Measurements from ENCODE around the gene TOB2. TPM values are rescaled to one million over a fixed set of nuclear protein-coding genes. Genes with fewer than 3 reads are reported as not detected.
"Not testable (repeated sequence)": the region's sequence is repeated elsewhere in the genome, so short reads cannot be mapped to it uniquely, and the experiment has no call there.

The TOB2 gene
- total and polyA plus RNA-seq, 9 of the 15 experiments (the other 6 are each of a cell fraction or from before 2014, with no cell fraction given) = 3.3 to 20.5 (median 7.3) TPM

GRCh38 chr22:41442240-41442792 lies 4.3 kb downstream of the TOB2 start (continued):
- no peak for TF ChIP-seq SREBF1 (IDR thresholded peaks at IDR 0.05; ENCODE audit: borderline replicate concordance, low read depth, low read length)
- no peak for TF ChIP-seq BACH1 (tag; IDR thresholded peaks at IDR 0.05)
- no peak for TF ChIP-seq ZNF274 (IDR thresholded peaks at IDR 0.05; ENCODE audit: borderline replicate concordance, low read depth, low read length)
- TF ChIP-seq ZNF184 (CRISPR knock-in tag; IDR thresholded peaks at IDR 0.05) = no peak
- no peak for TF ChIP-seq HNRNPK (IDR thresholded peaks at IDR 0.05; ENCODE audit: low read depth, low read length, poor library complexity, severe bottlenecking)
- no peak for TF ChIP-seq ZNF140 (CRISPR knock-in tag; IDR thresholded peaks at IDR 0.05)
- no peak for TF ChIP-seq TARDBP (IDR thresholded peaks at IDR 0.05)
- no peak for TF ChIP-seq ARHGAP35 (IDR thresholded peaks at IDR 0.05; ENCODE audit: partially characterized antibody)
- no peak for TF ChIP-seq TRIM28 (IDR thresholded peaks at IDR 0.05)

GRCh38 chr22:41440511-41440910 lies 6.1 kb downstream of the TOB2 start:
- H3K4me3 ChIP-seq; H2AFZ ChIP-seq (ENCODE audit: low read depth, low read length); H3K27ac ChIP-seq (ENCODE audit: extremely low read depth, low read depth, low read length); CTCF ChIA-PET (ENCODE audit: low intra/inter-chr PET ratio); ATAC-seq; BruUV-seq (replicated peaks); intact Hi-C loops (cut with micrococcal nuclease); H3K9me3 ChIP-seq (replicated peaks; ENCODE audit: control insufficient read depth, insufficient read depth, low read depth, low read length); DNase-seq (ENCODE audit: extremely low read depth in 1 of 4, low spot score in 3 of 4); H3K4me2 ChIP-seq (ENCODE audit: insufficient read depth, low read length); H3K9ac ChIP-seq (ENCODE audit: insufficient read depth in 1 of 2, low read depth in 2 of 2, low read length in 2 of 2); in situ Hi-C loops (cut with MboI); H4K20me1 ChIP-seq (replicated peaks; ENCODE audit: control insufficient read depth, insufficient read depth, low read length); H3K9me1 ChIP-seq (ENCODE audit: control insufficient read depth, insufficient read depth, low read length); FAIRE-seq; H3K27me3 ChIP-seq (ENCODE audit: control insufficient read depth in 2 of 2, insufficient read depth in 2 of 2, low read length in 2 of 2): not testable (repeated sequence)
- Histone ChIP-seq H3K4me1 (replicated peaks in 1 of 2; ENCODE audit: control insufficient read depth in 2 of 2, insufficient read depth in 2 of 2, low read length in 2 of 2) (peaks cover 0 to 11% of the 10 kb centered on the region in 2 experiments; a peak in 3 of 5 replicates), H3K36me3 (ENCODE audit: control insufficient read depth, insufficient read depth, low read length) (peaks cover 52% of the 10 kb centered on the region), H3K79me2 (ENCODE audit: control insufficient read depth, insufficient read depth, low read length) (peaks cover 62% of the 10 kb centered on the region)
- POLR2A ChIA-PET = interaction anchor here (0.6 kb wide), 1 partner anchor 1703 kb away, joined by 3 read pairs; no protein-coding TSS in a partner anchor
- WGBS (ENCODE audit: insufficient coverage, low coverage, missing lambda C conversion rate) = 83% methylated on average over 3 of the region's 5 CpGs

All from K562 (cell line).